ENCODE data around the gene TEX2. TPM values are rescaled to one million over a fixed set of nuclear protein-coding genes. Genes with fewer than 3 reads are reported as not detected.

Gene TEX2
- polyA plus RNA-seq, 3 donors from 2014 or later = 4.7 to 8.1 (median 6.3) TPM

DNA sequence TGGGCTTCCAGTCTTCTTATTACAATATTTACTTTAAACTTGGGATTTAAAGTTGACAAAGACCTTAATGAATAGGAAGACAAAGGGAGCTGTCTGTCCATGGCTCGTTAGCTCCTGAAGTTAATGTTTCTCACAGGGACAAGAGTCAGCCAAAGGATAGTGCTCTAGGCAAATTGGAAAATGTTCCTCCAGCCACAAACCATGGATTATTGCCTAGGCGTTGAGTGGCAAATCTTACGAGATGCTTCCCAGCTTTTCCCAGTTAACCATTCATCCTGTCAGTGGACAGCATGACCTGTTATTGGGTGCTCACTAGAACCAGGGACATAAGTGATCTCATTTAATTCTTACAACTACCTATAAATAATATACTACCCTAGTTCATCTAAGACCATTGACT, 3.6 kb downstream of the TEX2 start:
- no peaks in the 10 kb centered on the region for H3K9me3 Mint-ChIP-seq
- H3K4me1 Mint-ChIP-seq = peaks cover 26 to 29% of the 10 kb centered on the region in 2 donors
- no peaks in the 10 kb centered on the region for H3K36me3 Mint-ChIP-seq
- H3K4me3 Mint-ChIP-seq = no peak overlapping the region
- DNase-seq = no peak
- no peak overlapping the region for H3K27ac Mint-ChIP-seq
- H3K27me3 Mint-ChIP-seq (ENCODE audit: low read depth in 3 of 3) = peaks cover 0 to 14% (median 9%) of the 10 kb centered on the region in 3 donors

GRCh38 chr17:64256913-64257807, 5.9 kb downstream of the TEX2 start:
- Mint-ChIP-seq H3K4me1 (peaks cover 9 to 11% of the 10 kb centered on the region in 2 donors), H3K9me3 (no peaks in the 10 kb centered on the region), H3K4me3 (no peak overlapping the region), H3K27me3 (ENCODE audit: low read depth in 3 of 3) (peaks cover 0 to 6% (median 6%) of the 10 kb centered on the region in 3 donors), H3K27ac (no peak overlapping the region), H3K36me3 (peaks cover 0 to 4% (median 0%) of the 10 kb centered on the region in 3 donors)
- no peak for DNase-seq

DNA sequence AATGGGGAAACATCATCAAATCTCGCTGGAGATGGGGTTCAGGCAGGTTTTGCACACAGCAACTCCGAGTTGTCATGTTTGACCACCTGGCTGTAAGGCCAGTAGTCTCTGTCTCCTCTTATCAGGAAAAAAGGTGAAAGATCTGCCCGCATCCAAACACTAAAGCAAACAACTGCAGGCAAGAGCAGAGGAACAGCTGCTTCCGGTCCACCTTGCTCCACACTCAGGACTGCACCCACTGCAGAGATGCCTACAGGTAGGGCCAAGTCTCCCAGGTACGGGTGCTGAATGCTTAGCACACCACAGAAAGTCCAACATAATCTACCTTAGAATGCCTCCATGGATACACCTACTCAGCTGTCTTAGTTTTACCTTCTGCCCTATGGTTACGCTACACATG, 7.3 kb downstream of the TEX2 start:
- Mint-ChIP-seq H3K27ac (no peak overlapping the region), H3K4me1 (no peaks in the 10 kb centered on the region)

DNA sequence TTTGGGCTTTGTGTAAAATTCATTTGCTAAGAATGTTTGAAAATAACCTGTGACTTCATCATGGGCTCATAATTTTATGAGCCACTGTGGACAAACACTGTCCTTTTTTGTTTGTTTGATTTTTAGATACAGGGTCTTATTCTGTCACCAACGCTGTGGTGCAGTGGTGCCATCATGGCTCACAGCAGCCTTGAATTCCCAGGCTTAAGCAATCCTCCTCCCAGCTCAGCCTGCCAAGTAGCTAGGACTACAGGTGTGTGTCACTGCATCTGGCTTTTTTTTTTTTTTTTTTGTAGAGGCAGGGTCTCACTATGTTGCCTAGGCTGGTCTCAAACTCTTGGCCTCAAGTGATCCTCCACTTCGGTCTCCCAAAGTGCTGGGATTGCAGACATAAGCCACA, 8.3 kb downstream of the TEX2 start:
- peaks cover 0 to 2% (median 0%) of the 10 kb centered on the region in 3 donors for H3K27me3 Mint-ChIP-seq (ENCODE audit: low read depth in 3 of 3)

More for the DNA sequence above, 7.3 kb downstream of the TEX2 start:
- H3K9me3 Mint-ChIP-seq = no peaks in the 10 kb centered on the region
- H3K4me3 Mint-ChIP-seq = no peak overlapping the region
- peaks cover 0 to 6% (median 0%) of the 10 kb centered on the region in 3 donors for H3K27me3 Mint-ChIP-seq (ENCODE audit: low read depth in 3 of 3)
- H3K36me3 Mint-ChIP-seq = peaks cover 0 to 4% (median 0%) of the 10 kb centered on the region in 3 donors
- no peak for DNase-seq

DNA sequence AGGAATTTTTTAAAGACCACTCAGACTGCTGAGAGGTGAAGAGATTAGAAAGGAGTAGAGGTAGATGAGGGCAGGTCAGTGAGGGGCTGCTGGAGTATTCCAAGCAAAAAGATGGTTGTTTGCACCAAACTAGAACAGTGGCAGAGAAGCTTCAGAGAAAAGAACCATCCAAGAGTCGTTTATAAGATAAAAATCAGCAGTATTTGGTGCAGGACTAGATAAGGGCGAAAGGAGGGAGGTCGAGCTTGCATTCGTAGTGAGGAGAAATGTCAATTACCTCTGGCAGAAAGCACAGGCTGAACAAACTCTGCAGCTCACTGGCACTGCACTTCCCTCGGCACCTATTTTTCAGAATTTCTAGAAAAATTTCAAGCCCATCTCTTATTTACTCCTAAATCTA, 9.6 kb downstream of the TEX2 start:
- no peak overlapping the region for H3K4me3 Mint-ChIP-seq
- peaks cover 0 to 3% of the 10 kb centered on the region in 2 donors for H3K4me1 Mint-ChIP-seq
- no peaks in the 10 kb centered on the region for H3K9me3 Mint-ChIP-seq
- no peak overlapping the region for H3K27ac Mint-ChIP-seq
- H3K36me3 Mint-ChIP-seq = peaks cover 0 to 4% (median 0%) of the 10 kb centered on the region in 3 donors
- DNase-seq = no peak
- H3K27me3 Mint-ChIP-seq (ENCODE audit: low read depth in 3 of 3) = peaks cover 0 to 2% (median 0%) of the 10 kb centered on the region in 3 donors

More for the DNA sequence above, 8.3 kb downstream of the TEX2 start:
- Mint-ChIP-seq H3K4me3 (no peak overlapping the region), H3K4me1 (peaks cover 0 to 2% of the 10 kb centered on the region in 2 donors), H3K27ac (no peak overlapping the region), H3K9me3 (no peaks in the 10 kb centered on the region), H3K36me3 (peaks cover 0 to 4% (median 0%) of the 10 kb centered on the region in 3 donors)
- DNase-seq = no peak

GRCh38 chr17:64252831-64253230, 10.2 kb downstream of the TEX2 start:
- Mint-ChIP-seq H3K9me3 (no peaks in the 10 kb centered on the region), H3K27ac (no peak overlapping the region), H3K27me3 (ENCODE audit: low read depth in 3 of 3) (peaks cover 0 to 2% (median 0%) of the 10 kb centered on the region in 3 donors), H3K36me3 (peaks cover 0 to 4% (median 0%) of the 10 kb centered on the region in 3 donors), H3K4me3 (no peak overlapping the region), H3K4me1 (peaks cover 0 to 3% of the 10 kb centered on the region in 2 donors)
- no peak for DNase-seq

DNA sequence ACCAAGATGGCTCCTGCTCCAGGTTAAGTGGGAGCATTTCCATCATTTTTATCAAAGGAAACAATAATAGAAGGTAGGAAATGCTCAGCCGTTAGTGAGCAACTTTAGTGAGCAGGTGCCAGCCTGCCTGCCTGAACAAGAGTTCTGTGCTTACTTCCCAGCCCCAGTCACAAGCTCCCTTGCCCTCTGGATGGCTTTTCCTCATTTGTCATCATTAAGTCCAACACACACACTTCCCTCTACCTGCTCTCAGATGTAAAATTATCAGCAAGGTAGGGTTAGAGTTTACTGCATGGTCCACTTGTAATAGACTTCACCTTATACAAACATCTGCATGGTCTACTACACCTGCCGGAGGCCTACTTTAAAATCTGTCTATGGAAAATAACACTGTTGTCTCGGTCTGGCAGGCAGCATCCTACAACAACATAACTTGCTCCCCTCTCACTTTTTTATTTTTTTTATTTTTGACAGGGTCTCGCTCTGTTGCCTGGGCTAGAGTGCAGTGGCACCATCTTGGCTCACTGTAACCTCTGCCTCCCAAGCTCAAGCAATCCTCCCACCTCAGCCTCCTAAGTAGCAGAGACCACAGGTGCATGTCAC, 12.7 kb downstream of the TEX2 start:
- H3K4me1 Mint-ChIP-seq = peaks cover 0 to 3% of the 10 kb centered on the region in 2 donors
- peaks cover 0 to 2% (median 0%) of the 10 kb centered on the region in 3 donors for H3K27me3 Mint-ChIP-seq (ENCODE audit: low read depth in 3 of 3)
- H3K4me3 Mint-ChIP-seq = no peak overlapping the region
- DNase-seq = no peak
- H3K36me3 Mint-ChIP-seq = peaks cover 0 to 4% (median 0%) of the 10 kb centered on the region in 3 donors
- H3K9me3 Mint-ChIP-seq = no peaks in the 10 kb centered on the region
- H3K27ac Mint-ChIP-seq = no peak overlapping the region

DNA sequence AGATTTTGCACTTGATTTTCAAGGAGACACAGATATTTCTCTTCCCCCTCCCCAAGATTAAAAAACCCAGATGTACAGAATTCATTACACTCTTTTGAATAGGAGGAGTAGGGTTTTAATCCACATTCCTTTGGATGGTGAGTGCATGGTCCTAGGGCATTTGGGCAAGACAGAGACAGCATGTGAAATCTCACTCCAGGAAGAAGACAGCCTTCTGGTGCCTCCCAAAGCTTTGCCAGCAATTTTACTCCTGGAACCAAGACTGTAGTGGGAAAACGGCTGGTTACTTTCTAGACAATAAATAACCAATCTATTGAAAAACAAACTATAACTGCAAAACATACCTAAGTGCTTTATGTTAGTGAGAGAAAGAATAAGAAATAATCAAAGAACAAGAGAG, 15.2 kb downstream of the TEX2 start:
- DNase-seq = no peak
- no peaks in the 10 kb centered on the region for H3K9me3 Mint-ChIP-seq
- H3K36me3 Mint-ChIP-seq = peaks cover 0 to 4% (median 0%) of the 10 kb centered on the region in 3 donors
- H3K27ac Mint-ChIP-seq = no peak overlapping the region
- no peaks in the 10 kb centered on the region for H3K27me3 Mint-ChIP-seq (ENCODE audit: low read depth in 3 of 3)
- peaks cover 0 to 3% of the 10 kb centered on the region in 2 donors for H3K4me1 Mint-ChIP-seq
- no peak overlapping the region for H3K4me3 Mint-ChIP-seq

DNA sequence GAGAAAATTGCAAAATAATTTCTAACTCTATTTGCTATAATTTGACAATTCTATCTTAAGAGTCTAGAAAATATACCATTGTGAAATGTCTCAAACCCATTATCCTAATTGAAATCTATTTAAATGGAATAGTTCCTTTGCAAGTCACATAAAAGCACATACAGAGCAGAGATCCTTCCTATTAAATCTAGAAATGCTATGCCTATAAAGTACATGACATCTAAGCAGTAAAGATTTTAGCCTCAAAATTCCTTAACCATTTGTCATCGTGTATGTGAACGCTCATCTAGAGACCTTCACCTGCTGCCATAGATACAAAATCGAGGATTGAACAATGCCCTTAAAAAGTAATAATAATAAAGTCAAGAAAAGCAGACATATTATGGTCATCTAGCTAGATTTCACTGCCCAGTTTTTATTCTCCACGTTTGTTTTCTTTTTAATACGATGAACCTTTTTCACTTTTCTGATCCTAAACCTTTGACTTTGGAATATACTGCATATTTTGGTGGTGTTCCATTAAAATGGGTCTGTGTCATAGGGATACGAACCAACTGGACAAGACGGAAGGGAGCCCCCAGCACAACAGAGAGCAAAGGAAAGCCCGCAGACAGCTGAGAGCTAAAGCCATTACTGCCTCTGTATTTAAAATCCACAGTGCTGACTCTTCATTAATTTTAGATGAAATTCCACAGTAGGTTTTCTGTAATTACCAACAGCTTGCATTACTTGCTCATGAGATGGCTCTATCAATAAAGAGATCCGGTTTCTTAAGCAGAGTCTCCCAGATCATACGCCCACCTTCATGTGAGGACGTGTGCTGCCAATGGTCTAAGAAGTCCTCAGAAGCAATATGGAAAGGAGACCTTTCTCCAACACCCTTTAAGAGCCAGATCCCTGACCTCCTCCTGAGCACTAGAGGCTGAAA, 17.6 kb downstream of the TEX2 start:
- H3K4me3 Mint-ChIP-seq = no peak overlapping the region

DNA sequence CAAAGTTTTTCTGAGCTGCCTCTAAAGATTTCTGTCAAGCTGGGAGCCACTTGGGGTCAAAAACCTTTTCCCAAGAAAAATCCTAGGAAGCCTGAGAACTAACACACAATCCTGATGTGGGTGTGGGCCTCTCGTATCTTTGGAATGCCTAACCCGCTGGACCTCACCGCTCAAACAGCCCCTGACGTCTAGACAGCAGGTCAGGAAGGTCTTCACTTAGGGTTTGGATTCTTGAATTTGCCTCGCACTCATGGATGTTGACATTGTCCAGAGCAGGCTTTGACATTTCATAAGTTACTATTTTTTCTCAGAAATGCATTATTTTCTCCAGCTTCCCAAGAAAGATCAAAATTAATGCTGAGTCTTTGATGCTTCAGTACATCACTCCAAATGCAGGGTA, 18.9 kb downstream of the TEX2 start:
- no peaks in the 10 kb centered on the region for H3K27me3 Mint-ChIP-seq (ENCODE audit: low read depth in 3 of 3)
- peaks cover 9 to 14% of the 10 kb centered on the region in 2 donors for H3K4me1 Mint-ChIP-seq
- no peak for DNase-seq
- H3K36me3 Mint-ChIP-seq = no peaks in the 10 kb centered on the region
- no peak overlapping the region for H3K27ac Mint-ChIP-seq
- no peak overlapping the region for H3K4me3 Mint-ChIP-seq
- H3K9me3 Mint-ChIP-seq = no peaks in the 10 kb centered on the region

More for the DNA sequence above, 17.6 kb downstream of the TEX2 start:
- Mint-ChIP-seq H3K36me3 (no peaks in the 10 kb centered on the region), H3K4me1 (peaks cover 4% of the 10 kb centered on the region in 2 donors), H3K9me3 (no peaks in the 10 kb centered on the region), H3K27me3 (ENCODE audit: low read depth in 3 of 3) (no peaks in the 10 kb centered on the region), H3K27ac (no peak overlapping the region)
- DNase-seq = no peak

- no peak for DNase-seq
- no peak overlapping the region for H3K27ac Mint-ChIP-seq
- peaks cover 12 to 22% of the 10 kb centered on the region in 2 donors for H3K4me1 Mint-ChIP-seq
- no peaks in the 10 kb centered on the region for H3K36me3 Mint-ChIP-seq
- H3K27me3 Mint-ChIP-seq (ENCODE audit: low read depth in 3 of 3) = no peaks in the 10 kb centered on the region
- no peak overlapping the region for H3K4me3 Mint-ChIP-seq
- no peaks in the 10 kb centered on the region for H3K9me3 Mint-ChIP-seq
Observed at GRCh38 chr17:64243340-64243739, 19.7 kb downstream of the TEX2 start.

DNA sequence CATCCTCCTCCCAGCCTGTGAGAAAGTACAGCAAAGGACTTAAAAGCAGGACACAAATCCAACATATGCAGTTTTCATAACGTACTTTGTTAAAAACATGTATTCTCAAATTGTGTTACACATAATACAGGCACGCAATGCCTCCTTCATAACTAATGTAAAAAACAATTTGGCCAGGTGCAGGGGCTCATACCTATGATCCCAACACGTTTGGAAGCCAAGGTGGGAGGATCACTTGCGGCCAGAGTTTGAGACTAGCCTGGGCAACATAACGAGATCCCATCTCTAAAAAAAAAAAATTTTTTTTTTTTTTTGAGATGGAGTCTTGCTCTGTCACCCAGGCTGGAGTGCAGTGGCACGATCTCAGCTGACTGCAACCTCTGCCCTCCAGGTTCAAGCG, 20.4 kb downstream of the TEX2 start:
- no peaks in the 10 kb centered on the region for H3K27me3 Mint-ChIP-seq (ENCODE audit: low read depth in 3 of 3)
- no peaks in the 10 kb centered on the region for H3K9me3 Mint-ChIP-seq
- no peak overlapping the region for H3K4me3 Mint-ChIP-seq
- no peaks in the 10 kb centered on the region for H3K36me3 Mint-ChIP-seq
- no peak overlapping the region for H3K27ac Mint-ChIP-seq
- peaks cover 12 to 23% of the 10 kb centered on the region in 2 donors for H3K4me1 Mint-ChIP-seq
- DNase-seq = no peak

DNA sequence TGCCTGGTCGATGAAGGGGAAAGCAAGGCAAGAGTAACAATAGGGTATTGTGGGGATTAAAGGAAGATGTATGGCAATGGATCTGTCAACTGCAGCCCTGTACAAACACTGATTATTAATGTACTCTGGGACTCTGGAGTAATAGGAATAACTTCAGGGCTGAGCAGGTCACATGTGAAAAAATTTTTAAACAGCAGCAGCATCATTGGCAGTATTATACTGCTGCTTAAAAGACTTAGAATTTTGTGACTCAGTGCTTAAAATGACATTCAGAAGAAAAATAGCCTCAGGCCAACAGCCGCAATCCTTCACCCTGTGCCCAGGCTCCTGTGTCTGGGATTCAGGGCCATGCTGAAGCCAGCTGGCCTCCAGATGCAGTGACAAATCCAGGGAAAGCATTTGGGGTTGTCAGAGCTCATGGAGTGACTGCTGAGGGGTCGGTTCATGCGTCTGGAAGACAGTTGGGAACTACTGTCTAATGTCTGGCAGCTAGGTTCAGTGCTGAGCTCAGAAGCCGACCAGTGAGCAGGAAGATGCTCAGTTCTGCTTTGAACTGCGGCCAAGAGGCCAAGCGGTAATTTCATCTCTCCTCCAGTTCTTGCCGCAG, 22.2 kb downstream of the TEX2 start:
- Mint-ChIP-seq H3K4me1 (peaks cover 12 to 23% of the 10 kb centered on the region in 2 donors), H3K4me3 (no peak overlapping the region), H3K9me3 (no peaks in the 10 kb centered on the region), H3K27me3 (ENCODE audit: low read depth in 3 of 3) (peaks cover 0 to 2% (median 0%) of the 10 kb centered on the region in 3 donors), H3K27ac (peak overlapping the region in 1 of 6 donors; percentile 8), H3K36me3 (no peaks in the 10 kb centered on the region)
- DNase-seq = no peak
